Stimulated activated CD8-positive, alpha-beta memory T cell treated with anti-CD3 and anti-CD28 coated beads, Interleukin-7, amount 100 ng/mL, for 4 hours (primary cell): Measurements from ENCODE around the gene ABHD15.

Source experiments
- DNase-seq, 2 donors: peaks; one replicate each; pipeline ENCODE4 v3.0.0-alpha.2; 2020; ENCODE audit warnings: low read depth in 2 of 2

ABHD15 gene

GRCh38 chr17:29544066-29544465 lies 22.8 kb downstream of the ABHD15 start:
- DNase-seq, result no peak

GRCh38 chr17:29533976-29534375 lies 32.9 kb downstream of the ABHD15 start:
- no peak for DNase-seq

- no peak for DNase-seq
These were observed 40.5 kb downstream of the ABHD15 start for GRCh38 chr17:29526322-29526721.

- DNase-seq, result no peak
These were observed 42.1 kb downstream of the ABHD15 start for GRCh38 chr17:29524692-29525091.

GRCh38 chr17:29518359-29518758 lies 48.5 kb downstream of the ABHD15 start:
- DNase-seq, result no peak

- no peak for DNase-seq
These were observed 52.0 kb downstream of the ABHD15 start for GRCh38 chr17:29514792-29515191.

- no peak for DNase-seq
These were observed 55.9 kb downstream of the ABHD15 start for GRCh38 chr17:29510953-29511352.
